ENCODE data around the gene BORCS5.

Gene BORCS5

DNA sequence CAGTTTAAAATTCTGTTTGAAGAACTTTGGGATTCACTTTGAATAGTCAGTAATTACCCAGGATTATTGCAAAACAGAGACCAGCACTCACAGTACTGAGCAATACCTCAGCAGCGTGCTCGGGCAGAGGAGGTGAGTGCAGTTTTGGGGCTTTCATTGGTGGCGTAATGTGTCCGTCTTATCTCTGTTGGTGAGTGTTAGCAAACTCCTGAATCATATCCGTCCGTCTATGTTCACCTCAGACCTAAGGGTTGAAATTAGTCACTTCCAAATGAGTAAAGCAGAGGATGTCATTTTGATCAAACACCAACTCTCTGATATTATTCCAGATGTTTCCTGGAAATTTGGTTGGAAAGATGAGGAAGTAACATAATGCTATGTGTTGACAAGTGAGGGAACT lies 82.8 kb downstream of the BORCS5 start:
- DNase-seq = peak; percentile 83

DNA sequence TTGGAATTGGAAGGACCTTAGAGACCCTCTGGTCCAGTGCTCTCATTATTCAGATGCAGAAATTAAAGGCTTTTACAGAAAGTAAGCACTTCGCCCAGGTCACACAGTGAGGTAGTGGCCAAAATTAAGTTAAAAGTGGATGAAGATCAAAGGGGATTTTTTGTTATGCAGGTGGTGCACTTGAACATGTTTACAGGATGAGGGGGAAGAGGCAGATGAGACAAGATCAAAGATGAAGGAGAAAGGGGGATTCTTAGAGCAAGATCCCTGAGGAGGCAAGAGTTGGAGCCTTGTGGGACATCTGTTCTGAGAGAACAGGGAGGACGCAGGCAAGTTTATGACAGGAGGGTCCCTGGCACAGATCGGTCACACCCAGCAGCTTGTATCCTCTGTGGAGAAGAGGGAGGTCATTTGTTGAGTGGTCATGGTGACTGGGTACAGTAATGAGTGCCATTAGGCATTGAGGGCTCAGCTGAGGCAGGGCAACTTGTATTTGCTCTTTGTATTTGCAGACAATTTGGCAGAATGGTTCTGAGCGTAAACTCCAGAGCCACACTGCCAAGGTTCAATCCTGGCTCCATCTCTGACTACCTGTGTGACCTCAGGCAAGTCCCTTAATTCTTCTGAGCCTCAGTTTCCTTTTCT lies 84.0 kb downstream of the BORCS5 start:
- DNase-seq = no peak

DNA sequence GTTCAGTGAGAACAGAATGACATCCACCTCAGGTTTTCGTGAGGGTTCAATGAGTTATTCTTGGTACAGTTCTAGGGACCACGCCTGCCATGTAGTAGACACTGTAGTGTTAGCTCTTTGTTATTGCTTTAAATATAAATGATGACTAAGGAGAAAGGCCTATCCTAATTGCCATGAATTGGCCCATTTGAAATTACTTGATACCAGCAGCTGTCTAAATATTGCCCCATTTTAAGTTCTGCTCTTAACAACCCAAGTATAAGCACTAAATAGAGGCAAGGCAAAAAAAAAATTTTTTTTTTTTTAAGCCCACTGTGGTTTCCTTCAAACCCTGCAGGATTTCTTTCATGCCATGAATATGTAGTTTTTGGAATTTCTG lies 84.5 kb downstream of the BORCS5 start:
- DNase-seq = no peak

DNA sequence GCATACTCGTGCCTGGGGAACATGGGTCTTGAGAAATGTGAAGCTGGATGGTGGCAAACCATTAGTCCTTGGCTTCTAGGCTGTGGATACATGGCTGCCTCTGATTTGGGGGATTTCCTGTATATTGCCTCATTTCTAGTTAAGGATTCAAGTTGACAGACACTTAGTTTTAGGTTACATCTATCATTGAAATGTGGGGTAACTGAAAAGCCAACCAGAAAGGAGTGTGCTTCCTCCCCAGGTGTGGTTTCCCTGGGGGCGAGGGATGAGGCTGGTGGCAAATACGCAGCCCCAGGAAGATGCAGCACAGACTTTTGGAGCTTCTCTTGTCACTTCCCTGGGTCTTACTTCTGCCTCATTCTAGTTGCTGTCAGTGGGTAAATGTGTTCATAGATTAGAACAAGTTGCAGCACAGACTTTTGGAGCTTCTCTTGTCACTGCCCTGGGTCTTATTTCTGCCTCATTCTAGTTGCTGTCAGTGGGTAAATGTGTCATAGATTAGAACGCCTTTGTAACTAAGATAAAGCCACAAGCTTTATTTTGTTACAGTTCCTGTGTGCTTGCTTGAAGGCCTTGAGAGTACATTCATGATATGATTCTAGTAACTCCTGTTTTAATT lies 85.1 kb downstream of the BORCS5 start:
- DNase-seq = peak; percentile 89

DNA sequence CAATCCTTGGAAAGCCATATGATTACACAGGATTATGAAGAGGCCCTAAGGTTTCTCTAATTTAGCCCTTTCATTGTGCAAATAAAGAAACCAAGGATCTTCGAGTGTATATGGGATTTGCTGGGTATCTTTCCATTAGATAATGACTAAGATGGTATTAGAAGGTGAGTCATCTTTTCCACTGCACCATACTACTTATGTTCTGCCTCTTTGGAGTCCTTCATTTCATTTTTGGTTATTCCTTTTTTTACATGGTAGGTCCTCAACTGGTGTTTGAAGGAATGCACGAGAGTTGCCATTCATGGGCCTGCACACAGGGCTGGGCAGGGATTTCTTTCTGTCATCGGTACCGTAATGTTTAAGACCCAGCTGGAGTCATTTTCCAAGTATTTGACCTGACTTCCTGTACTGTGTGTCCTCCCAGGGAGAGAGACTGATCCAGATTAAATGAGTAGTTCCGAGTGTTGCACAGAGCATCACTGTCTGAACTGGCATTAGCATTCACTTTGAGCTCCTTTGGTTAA lies 85.7 kb downstream of the BORCS5 start:
- peak; percentile 56 for DNase-seq

DNA sequence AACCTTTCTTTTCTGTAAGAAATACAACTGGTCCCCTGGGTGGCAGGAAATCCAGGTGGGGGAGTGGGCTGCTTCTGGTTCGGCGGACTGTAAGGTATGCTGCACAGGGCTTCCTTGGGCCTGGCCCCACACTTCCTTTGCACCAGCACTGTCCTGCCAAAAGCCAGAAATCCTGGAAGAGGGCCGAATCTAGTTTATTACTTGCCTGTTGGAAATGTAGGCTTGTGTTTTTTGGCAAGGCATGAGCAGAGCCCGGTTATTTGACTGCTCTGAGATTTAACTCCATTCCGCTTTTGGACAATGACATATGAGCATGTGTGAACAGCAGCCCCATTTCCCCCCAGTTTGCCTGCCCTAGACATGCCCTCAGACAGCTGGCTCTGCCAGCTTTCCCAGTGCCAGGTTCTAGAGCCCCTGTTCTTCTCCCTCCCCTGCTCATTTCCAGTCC lies 86.6 kb downstream of the BORCS5 start:
- no peak for DNase-seq

DNA sequence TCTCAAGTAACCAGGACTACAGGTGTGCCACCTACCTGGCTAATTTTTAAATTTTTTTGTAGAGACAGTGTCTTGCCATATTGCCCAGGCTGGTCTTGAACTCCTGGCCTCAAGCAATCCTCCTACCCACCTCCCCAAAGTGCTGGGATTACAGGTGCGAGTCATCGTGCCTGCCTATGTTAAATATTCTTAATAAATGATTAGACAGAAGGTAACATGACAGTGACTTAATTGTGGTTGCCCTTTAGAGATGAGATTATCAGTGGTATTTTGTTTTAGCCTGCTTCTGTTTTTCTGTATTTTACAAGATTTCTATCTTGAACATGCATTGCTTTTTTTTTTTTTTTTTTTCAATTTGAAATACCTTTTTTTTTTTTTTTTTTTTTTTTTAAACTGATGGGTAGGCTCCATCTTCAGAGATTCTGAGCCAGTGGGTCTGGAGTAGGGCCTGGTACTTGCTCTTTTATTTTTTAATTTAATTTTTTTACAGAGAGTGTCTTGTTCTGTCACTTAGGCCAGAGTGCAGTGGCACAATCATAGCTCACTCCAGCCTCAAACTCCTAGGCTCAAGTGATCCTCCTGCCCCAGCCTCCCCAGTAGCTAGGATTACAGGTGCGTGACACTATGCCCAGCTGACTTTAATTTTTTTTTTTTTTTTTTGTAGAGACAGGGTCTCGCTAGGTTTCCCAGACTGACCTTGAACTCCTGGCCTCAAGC lies 88.4 kb downstream of the BORCS5 start:
- peak; percentile 79 for DNase-seq

DNA sequence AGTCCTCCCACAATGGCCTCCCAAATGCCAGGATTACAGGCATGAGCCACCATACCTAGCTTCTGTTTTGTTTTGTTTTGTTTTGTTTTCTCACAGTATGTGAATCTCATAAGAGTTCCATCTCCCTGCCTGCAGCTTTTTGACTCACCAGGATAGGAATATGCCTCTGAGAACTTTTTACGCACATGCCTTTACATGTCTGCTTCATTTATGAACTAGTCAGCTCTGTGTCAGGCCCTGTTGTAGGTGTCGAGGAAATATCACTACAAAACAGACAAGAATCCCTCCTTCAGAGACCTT lies 89.0 kb downstream of the BORCS5 start:
- DNase-seq = no peak

DNA sequence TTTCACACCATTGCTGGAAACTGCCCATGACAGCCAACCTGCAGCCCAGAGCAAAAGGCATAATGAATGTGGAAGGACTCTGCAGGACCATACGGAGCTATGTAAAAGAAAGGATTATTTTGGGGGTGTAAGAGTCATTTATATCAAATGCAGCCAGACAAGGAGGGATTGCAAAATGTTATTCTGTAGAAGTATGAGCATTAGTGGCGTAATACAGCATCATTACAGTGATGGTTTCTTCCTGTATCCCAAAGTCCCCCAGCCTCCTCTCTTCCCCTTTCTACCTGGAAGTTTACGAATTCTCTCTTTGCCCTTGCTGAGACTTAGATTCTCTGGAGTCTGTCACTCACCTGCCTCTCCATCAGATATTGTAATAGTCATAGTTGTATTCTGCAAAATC lies 89.9 kb downstream of the BORCS5 start:
- no peak for DNase-seq

DNA sequence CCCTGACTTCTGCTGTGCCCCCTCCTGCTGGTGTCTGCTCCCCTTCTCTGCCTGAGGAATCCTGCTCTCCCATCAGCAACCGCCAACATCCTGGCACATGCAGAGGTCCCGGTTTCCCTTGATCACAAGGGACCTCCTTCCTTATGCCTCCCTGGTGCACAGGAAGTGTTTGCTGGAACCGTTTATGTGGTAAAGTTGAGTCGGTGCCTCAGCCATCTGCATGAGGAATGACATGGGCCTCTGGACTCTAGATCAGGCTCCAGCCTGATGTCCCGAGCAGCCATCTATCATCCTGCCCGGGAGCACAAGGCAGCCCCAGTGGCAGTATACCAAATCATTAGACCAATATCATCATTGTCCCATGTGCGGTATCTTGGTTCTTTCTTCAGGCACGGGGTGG lies 90.4 kb downstream of the BORCS5 start:
- DNase-seq = no peak

DNA sequence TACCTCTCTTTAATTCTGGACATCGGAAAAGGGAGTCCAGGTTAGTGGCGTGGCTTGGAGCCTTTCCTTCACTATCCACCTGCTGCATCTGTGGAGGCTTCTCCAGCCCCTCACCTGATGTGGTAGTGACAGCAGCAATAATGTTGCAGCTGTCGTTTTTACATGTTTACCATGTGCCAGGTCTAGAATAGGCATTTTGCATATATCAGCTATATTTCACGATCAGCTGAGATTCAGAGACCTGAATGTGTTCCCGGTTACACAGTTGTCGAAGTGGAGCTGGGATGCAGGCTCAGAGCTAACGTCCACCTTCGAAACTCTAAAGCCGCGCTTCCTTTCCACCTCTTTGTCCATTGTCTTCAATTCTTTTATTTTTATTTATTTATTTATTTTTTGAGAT lies 91.0 kb downstream of the BORCS5 start:
- no peak for DNase-seq

DNA sequence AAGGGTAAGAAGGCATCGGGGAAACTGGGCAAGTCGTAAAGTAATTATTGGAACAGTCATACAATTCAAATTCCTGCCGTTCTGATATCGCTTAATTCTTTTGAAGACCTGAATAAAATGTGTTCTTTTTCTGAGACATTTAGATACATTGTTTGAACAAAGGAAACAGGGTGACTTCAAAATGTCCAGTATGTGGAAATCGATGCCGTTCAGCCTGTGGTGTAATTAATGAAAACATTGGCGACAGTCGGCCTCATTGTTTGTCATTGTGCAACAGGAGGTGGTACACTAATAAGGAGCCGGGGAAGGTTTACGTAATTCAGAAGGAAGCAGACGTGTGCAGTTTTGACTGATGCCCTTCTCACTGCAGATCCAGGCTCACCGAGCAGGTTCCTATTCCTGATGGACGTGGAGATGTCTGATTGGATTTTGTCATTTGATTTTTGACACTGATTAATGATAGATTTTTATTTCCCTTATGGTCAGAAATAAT lies 92.7 kb downstream of the BORCS5 start:
- DNase-seq = no peak

DNA sequence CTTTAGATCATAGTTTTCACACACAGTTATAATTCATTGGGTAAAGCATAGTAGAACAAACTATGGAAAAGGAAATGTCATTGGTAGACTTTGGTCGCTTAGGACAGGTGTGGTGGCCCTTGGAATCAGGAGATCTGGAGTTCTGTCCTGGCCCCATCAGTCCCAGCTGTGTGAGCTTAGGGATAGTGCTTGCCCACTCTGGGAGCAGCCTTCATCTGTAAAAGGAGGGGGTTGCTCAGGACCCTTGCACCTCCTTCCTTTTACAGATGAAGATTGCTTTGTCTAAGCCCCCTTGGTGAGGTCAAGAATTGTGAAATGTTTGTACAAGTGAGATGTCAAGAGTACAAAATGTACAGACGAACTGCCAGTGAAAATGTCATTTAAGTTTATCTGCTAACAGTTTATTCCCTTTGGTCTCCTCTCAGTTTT lies 93.2 kb downstream of the BORCS5 start:
- no peak for DNase-seq

DNA sequence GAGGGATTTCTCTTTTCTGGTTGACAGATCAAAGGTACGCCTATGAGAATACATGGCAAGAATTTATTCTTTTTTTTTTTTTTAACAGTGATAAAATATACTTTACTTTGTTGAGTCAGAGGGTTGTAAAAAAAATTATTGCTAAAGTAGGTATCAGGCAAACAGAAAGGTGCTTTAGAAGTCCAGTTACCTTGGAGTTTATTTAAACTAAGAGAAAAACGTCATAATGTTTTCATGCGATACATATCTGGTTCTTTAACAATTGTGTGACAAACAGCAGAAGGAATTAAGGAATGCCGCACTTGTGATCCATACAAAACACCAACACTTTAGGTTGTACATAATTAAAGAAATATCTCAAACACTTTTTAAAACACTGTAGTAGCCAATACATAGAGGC lies 94.2 kb downstream of the BORCS5 start:
- DNase-seq = no peak

DNA sequence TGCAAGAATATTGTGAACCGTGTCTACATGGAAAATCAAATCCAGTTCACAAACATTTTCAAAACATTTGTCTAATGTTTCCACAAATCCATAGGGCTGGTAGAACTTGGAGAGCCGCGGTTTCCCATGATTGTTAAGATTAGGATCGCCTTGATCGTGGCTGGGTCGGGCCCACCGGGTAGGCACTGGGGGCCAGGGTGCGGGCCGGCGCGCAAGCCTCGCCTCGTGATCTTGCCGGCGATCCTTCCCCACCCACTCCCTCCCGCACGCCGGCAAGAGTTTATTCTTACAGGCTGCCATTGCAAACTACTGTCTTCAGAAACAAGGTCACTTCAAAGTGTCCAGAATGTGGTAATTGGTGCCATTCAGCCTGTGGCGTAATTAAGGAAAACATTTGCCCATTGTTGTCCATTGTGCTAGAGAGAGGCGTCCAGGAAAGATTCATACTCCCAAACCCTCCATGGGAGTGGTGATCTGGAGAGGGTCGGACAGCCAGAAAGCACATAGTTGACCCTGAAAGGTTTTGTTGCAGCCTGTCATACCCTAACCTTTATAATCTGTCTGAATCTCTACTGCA lies 95.5 kb downstream of the BORCS5 start:
- no peak for DNase-seq

DNA sequence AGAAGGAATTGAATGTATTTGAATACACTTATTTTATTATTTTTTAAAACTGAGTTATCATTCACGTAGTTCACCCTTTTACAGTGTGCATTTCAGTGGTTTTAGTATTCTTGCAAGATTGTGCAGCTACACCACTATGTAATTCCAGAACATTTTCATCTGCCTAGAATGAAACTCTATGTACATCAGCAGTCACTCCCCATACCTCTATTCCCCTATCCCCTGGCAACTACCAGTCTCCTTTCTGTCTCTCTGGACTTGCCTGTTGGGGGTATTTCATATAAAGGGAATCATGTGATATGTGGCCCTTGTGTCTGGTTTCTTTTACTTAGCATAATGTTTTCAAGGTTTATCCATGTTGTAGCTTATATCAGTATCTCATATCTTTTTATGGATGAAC lies 96.8 kb downstream of the BORCS5 start:
- DNase-seq = no peak

DNA sequence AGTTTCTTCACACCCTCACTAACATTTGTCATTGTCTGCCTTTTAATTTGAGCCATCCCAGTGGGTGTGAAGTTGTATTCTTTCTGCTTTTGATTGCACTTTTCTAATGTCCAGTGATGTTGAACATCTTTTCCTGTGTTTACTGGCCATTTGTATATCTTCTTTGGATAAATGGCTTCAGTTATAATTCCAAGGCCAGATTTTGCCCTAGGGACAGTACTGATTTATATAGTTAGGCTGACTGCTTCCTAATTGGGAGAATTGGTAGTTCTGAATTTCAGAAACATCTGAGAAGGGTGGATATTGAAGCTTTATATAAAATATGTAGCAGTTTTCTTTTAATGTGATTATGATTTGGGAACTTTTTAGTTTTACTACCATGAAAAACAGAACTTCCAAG lies 97.4 kb downstream of the BORCS5 start:
- DNase-seq = no peak

DNA sequence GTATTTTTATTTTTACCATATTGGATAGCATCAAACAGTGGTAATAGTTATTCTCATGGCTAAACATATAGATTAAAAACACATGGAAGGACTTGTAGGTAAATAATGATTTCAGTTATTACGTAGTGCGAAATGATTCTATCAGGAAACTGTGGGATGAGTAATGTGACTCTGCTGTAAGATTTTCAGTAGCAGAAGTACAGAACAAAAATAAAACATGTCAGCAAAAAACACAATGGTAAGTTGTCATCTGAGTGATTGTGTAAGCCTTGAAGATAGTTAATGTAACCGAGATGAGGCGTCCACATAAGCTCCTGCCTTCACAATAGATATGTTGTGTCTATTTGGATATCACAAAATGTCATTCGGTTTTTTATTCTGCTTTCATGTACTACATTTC lies 99.8 kb downstream of the BORCS5 start:
- DNase-seq = peak; percentile 69

DNA sequence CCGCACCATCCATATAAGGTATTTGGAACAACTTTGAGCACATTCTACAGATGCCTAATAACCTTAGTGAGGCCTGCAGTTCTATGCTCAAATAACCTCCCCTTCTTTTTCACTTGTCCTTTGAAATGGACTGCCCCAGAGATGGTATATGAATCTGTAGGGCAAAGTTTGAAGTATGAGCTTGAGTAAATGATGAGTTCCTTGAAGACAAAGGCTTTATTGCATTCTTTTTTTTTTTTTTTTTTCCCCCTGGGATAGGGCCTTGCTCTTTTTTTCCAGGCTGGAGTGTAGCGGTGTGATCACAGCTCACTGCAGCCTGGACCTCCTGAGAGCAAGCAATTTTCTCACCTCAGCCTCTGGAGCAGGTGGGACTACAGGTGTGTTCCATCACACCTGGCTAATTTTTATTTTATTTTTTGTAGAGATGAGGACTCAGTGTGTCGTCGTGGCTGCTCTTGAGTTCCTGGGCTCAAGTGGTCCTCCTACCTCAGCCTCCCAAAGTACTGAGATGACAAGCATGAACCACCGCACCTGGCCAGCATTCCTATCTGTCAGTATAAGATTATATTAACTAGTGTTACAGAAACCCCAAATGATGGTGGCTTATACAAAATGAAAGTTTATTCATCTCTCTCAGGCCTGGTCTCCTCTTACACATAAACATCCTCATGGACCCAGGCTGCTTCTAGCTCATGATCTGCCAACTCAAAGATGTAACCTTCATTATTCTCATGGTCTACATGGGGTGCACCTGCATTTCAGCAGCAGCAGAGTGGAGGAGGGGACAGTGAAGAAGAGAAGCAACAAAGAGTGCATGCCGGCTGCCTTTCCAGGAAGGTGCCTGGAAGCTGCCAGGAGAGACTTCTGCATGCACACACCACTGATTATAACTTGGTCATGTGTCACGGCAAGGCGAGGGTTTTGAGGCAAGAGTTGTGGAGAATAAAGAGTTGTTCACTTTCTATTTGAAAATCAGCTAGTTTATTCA lies 104.4 kb downstream of the BORCS5 start:
- DNase-seq = no peak

DNA sequence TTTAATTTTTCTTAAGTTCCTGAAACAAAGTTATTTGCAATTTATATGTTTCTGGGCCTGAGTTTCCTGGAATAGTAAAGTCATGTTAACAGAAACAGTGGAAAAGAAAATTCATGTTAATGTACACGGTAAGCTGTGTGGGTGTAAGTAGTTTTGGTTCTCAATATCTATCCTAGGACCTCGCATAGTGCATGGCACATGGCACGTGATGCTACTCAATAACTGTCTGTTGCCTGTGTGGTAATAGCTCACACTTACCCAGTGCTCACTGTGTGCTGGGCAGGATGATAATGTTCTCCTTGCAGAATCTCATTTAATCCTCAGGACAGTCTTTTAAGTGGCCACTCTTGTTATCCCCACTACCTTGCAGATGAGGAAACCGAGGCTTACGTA lies 105.0 kb downstream of the BORCS5 start:
- DNase-seq = no peak

DNA sequence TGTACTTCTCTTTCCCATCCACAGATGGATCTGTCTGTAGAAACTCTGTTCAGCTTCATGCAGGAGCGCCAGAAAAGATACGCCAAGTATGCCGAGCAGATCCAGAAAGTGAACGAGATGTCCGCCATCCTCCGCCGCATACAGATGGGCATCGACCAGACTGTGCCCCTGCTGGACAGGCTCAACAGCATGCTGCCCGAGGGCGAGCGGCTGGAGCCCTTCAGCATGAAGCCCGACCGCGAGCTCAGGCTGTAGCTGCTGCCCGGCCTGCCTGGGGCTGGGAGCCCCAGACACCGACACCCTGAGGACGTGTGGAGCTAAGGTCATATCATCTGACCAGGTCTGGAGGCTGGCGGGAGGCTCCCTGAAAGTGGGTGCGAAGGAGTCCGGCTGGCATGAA lies 108.6 kb downstream of the BORCS5 start:
- DNase-seq = no peak

DNA sequence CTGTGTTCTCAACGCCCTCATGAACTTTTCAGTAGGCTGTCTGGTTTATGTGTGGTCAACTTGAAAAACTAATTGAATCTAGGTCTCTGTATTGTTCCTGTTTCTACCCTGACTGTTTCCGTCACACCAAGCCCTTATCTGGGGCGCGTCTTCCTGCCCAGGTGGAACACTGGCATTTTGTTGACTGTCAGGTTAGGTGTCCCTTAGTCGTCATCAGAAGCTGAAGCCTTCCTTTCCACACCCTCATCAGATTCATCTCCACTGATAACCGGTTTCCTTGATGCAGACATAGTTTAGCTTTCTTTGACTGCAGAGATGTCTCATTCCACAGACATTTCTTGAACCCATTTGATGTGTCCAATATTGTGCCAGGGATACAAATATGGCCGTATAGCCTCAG lies 109.3 kb downstream of the BORCS5 start:
- DNase-seq = peak; percentile 88

DNA sequence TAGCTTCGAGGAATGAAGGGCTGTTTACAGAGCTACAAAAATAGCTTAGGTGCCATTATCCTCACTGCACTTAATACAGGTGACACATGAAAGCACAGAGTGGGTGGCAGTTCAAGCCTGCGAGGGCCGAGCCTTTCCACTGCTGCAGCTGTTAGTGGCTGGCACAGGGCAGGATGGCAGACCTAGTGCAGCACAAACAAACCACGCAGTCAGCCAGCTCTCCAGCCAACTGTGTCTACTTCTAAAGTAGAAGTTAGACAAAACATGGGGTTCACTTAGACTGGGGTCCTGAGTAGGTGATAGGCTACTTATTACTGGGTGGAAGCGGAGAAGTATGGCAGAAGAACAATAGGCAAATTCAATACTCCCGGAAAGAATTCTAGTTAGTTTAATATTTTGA lies 110.4 kb downstream of the BORCS5 start:
- DNase-seq = peak; percentile 52

All from CD4-positive, alpha-beta T cell treated with Interleukin-4 for 4 hours (primary cell).